SHP77 (cell line): Measurements from ENCODE around the gene PCDH15.

ENCODE experiments used
- DNase-seq, 2 experiments: peaks; one replicate each; lab custom pipeline; 2025; lab: John Stamatoyannopoulos, UW

The PCDH15 gene

GRCh38 chr10:54372179-54372578 lies 428.9 kb downstream of the PCDH15 start:
- no peak for DNase-seq

GRCh38 chr10:54368984-54369383 lies 432.0 kb downstream of the PCDH15 start:
- DNase-seq, result no peak

DNA sequence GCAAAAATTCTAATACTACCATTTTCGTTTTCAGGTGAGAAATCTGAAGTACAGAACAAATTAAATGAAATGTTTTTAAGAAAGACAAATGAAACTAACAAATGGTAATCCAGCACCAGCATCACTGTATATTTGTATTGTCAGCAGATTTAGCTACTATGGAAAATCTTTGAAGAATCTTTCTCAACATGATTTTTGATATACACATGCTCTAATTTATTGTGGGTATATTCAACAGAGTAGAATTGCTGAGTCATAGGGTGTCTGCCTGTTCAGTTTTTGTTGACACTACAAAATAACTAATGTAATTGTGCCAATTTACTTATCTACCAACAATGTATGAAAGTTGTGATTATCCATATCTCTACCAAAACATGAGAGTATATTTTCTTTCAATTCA lies 437.6 kb downstream of the PCDH15 start:
- no peak for DNase-seq

DNA sequence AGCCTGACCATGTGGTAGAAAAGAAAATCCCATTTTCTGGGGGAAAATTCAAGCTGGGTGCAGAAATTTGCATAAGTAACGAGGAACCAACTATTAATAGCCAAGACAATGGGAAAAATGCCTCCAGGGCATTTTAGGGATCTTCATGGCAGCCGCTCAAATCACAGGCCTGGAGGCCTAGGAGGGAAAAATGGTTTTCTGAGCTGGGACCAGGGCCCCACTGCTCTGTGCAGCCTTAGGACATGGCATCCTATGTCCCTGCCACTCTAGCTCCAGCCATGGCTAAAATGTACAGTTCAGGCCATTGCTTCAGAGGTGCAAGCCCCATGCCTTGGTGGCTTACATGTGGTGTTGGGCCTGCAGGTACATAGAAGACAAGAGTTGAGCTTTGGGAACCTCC lies 459.0 kb downstream of the PCDH15 start:
- no peak for DNase-seq

- no peak for DNase-seq
Measured at GRCh38 chr10:54335296-54335695, 465.7 kb downstream of the PCDH15 start.

GRCh38 chr10:54319341-54319740 lies 481.7 kb downstream of the PCDH15 start:
- no peak for DNase-seq

DNA sequence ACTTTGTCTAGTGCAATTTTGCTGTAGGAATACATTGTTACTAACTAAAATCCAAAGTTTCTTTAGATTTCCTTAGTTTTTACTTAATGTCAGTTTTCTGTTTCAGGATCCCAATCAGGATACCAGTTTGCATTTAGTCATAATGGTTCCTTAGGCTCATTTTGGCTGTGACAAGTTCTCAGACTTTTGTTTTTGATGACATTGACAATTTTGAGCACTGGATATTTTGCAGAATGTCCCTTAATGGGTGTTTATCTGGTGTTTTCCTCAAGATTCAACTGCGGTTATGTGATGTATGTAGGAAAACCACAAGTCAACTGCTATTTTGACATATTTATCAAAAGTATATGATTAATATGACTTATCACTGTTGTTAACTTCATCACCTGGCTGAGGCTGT lies 482.6 kb downstream of the PCDH15 start:
- no peak for DNase-seq

GRCh38 chr10:54314430-54314829 lies 486.6 kb downstream of the PCDH15 start:
- no peak for DNase-seq

- no peak for DNase-seq
Measured at GRCh38 chr10:54284526-54285193, 516.4 kb downstream of the PCDH15 start.

DNA sequence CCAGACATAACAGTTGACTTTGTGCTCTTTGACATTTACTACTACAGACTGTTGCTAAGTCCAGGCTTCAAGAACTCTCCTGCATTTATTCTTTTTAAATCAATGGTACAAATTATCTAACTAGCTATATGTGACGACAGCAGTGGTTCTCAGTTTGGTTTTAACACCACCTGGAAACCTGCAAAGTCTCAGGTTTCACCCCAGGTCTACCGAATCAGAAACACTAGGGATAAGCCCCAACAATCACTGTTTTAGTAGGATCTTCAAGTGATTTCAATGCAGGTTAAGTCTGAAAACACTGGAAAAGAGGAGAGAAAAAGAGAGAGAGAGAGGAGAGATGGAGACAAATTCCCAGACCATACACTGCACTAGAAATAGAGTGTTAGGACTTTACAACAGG lies 519.0 kb downstream of the PCDH15 start:
- DNase-seq, result no peak

- no peak for DNase-seq
Measured at GRCh38 chr10:54266395-54266794, 534.6 kb downstream of the PCDH15 start.

- no peak for DNase-seq
Measured at GRCh38 chr10:54262726-54263125, 538.3 kb downstream of the PCDH15 start.

DNA sequence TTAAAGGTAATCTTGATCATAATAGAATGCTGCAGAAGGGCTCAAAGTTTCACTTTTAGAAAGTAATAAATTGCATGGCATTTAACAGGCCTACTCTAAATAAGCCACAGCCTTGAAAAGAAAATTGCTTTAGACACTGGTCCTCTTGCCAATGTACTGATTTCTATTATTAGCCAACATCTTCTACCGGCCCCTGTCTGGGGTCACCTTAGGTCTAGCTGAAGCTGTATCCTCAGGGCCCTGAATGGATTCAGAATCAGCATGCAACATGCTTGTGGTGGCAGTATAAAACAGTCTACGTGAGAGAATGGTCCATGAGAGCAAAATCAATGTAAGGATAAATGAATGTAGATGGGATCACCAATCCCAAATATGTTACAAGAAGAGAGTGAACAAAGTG lies 541.9 kb downstream of the PCDH15 start:
- no peak for DNase-seq

DNA sequence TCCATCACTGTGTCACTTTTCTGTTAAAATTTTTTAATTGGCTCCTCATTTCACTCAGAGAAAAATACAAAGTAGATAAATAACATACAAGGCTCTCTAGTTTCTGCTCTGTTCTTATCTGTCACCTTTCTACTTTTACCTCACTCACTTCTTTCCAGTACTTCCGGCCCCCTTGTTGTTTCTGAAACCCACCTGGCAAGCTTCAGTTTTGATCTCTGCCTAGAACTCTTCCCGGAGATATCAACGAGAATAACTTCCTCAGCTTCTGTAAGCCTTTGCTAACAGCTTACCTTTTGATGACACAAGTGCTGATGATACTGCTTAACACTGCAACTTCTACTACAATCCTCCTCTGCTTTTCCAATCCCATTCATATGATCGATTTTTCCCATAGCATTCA lies 566.2 kb downstream of the PCDH15 start:
- DNase-seq, result no peak

GRCh38 chr10:54203401-54203800 lies 597.6 kb downstream of the PCDH15 start:
- no peak for DNase-seq

DNA sequence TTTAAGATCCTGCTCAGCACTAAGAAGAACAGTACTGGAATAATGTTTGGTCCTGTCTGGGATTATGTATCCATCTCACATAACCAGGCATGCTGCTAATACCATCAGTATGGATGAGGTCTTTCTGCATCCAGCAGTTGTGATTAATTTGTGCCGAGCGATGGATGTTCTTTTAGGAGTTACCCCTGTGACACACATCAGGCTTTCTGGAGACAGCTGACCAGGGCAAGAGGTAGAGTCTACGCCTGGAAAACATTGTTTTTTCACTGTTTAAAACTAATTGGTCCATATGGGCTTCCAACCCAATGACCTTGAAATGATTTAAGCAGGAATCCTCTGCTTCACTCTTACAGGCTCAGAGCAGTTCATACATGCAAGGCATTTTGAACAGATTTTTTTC lies 603.0 kb downstream of the PCDH15 start:
- no peak for DNase-seq

GRCh38 chr10:54194806-54195205 lies 606.2 kb downstream of the PCDH15 start:
- no peak for DNase-seq

GRCh38 chr10:54159924-54160323 lies 641.1 kb downstream of the PCDH15 start:
- DNase-seq, result no peak

GRCh38 chr10:54148508-54148907 lies 652.5 kb downstream of the PCDH15 start:
- DNase-seq, result no peak

GRCh38 chr10:54139819-54140428 lies 661.1 kb downstream of the PCDH15 start:
- DNase-seq, result no peak

DNA sequence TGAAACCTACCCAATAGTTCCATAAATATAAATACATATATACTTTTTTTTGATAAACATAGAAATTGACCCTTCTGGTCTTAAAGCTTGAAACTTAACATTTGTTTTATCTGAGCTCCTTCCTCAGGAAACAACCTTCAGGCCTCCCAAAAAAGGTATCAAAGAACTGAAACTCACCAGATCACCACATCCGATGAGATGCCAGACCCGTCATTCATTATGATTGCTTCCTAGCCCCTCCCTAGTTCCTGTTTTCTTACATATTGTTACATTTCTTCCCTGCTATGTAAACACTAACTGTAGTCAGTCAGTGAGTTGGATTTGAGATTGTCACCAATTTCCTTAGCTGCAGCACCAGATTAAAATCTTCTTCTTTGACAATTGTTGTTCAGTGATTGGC lies 663.6 kb downstream of the PCDH15 start:
- DNase-seq, result no peak

DNA sequence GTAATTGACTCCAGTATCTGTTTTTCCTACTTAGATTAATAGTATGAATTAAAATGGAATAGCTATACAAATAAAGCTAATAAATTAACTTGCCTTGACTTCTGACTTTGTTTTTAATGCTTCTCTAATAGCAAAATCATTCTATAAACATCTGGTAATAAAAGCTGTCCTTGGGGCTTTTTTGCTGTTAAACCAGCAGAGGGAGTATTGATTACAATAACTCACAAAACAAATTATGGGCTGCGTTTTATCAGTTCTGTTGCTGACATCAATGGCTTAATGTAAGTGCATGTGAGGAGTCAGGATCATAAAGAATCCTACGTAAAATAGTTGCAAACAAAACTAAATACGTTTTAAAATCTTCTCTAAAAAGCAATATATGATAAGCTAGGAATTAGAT lies 667.8 kb downstream of the PCDH15 start:
- DNase-seq, result no peak

DNA sequence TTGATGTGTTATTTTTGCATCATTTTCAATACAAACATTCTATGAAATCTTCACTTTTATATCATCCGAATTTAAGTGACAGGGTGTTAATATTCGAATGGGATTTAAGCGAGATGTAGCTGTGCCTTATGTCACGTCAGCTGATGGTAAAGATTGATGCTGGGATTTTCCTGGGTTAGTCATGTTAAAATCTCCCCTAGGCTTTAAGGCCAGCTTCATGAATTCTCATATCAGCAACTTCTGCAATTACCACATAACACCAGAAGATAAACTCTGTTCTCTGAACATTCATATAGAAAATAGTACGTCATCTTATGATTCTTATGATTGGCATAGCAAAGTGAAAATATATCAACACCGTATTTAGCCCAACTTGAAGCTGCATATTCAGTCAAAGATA lies 669.2 kb downstream of the PCDH15 start:
- DNase-seq, result no peak

- no peak for DNase-seq
Measured at GRCh38 chr10:54130394-54130793, 670.6 kb downstream of the PCDH15 start.
